C1 segment of cervical spinal cord (tissue), 14 donors: ENCODE data around the gene FAM81B.
"Not testable (repeated sequence)": the region's sequence is repeated elsewhere in the genome, so short reads cannot be mapped to it uniquely, and the experiment has no call there.

ENCODE experiments used
- DNase-seq, 14 donors: peaks; one replicate each; lab custom pipeline; 2025; lab: John Stamatoyannopoulos, UW

FAM81B gene, protein sequence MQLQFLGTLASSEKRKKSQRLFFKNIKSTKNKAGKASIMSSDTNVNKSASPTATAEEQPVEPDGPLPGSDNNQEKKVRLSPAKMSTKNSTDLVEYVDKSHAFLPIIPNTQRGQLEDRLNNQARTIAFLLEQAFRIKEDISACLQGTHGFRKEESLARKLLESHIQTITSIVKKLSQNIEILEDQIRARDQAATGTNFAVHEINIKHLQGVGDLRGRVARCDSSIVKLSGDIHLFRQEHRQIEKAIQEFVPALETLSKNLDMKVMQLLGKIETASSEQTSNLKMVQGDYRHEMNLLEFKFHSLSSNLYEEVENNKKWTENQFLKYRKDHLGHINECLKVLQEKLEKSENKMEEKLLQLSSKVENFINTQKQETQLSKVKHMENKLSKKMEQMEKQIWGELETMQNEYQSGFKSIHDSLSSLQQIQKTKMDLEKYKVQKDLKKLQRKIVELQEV

DNA sequence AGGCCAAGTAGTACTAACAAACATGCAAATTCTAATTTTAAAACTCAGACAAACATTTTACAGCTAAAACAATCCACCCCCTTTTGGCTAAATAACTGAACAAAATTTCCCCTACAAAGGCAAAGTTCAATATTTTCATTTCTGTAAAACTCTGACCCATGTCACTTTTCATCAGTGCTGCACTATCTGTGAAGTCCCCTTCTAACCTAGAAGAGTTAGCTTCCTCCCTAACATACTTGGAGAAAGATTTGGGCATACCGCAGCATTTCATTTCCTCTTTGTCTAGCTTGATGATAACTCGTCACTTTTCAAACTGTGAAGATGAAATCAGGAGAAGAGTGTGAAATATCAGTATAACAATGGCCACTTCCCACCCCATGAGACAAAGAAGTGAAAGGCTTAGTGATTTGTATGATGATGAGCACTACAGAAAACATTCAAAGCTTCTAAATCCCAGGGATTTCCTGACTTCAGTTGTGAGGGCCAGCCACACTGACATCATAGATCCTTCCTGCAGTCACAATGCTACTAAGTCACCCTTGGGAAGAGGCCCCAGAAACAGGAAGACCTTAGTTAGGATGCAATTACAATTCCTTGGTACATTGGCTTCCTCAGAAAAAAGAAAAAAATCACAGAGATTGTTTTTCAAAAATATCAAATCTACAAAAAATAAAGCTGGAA, at the start of gene FAM81B:
TSS of gene FAM81B (plus strand) at position 555 of the 681 bp plus-strand sequence. CDS start at position 579, 24 bp downstream.
- DNase-seq, result no peak

GRCh38 chr5:95341444-95341843, 49.7 kb upstream of the FAM81B start:
- DNase-seq, result not testable (repeated sequence)

DNA sequence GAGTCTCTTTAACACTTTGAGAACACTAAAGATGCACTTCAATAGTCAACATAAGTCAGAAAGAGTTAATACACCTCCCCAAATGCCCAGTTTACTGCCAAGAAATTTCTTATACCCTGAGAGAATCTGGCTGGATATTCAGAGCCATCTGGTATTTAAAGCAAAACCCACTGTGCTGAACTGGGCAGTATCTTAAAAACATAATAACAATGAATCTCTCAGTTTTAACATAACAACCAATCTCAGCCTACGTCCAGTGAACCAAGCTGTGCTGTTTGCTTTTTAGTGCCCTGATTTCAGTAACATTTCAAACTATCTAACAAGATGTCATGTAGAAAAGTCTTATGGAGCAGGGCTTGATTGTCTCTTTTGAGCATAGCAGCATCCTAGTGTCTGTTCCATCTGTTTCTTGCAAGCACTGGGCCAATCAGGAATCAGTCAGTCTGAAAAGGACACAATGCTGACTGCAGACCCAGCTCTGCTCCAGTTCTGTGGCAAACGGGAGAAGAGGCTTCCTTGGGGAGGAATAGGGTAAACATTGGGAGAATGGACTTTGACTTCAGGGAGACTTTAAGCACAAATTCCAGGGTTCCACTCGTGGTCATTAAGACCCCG, 43.6 kb upstream of the FAM81B start:
- DNase-seq, result peak in 1 of 14 donors; percentile 98

- DNase-seq, result no peak
These were observed 40.5 kb upstream of the FAM81B start for GRCh38 chr5:95350631-95351030.

- DNase-seq, result peak in 1 of 14 donors; percentile 77
These were observed 38.5 kb upstream of the FAM81B start for GRCh38 chr5:95352691-95353090.

DNA sequence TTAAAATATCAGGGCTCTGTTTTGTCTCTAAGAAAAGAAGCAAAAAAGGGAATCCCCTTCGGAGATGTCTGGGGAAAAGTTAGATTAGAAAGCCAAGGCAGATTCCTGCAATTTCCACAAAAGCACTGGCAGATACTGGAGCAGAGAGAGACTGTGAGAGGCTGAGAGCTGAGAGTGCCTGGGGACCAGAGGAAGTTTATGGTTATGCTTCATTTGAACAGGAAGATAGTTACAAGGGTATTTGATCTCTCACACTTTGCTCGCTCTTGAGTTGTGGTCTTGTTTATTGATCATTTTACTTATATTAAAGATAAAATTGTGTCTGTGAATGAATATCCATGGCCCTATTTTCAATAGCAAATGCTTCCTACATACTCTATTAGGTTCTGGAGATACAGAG, 32.8 kb upstream of the FAM81B start:
- no peak for DNase-seq

GRCh38 chr5:95358848-95359247, 32.3 kb upstream of the FAM81B start:
- DNase-seq, result no peak

- DNase-seq, result not testable (repeated sequence)
These were observed 30.5 kb upstream of the FAM81B start for GRCh38 chr5:95360667-95361066.

GRCh38 chr5:95365302-95366095, 25.7 kb upstream of the FAM81B start:
- DNase-seq, result no peak

- no peak for DNase-seq
These were observed 21.4 kb upstream of the FAM81B start for GRCh38 chr5:95369782-95370181.

DNA sequence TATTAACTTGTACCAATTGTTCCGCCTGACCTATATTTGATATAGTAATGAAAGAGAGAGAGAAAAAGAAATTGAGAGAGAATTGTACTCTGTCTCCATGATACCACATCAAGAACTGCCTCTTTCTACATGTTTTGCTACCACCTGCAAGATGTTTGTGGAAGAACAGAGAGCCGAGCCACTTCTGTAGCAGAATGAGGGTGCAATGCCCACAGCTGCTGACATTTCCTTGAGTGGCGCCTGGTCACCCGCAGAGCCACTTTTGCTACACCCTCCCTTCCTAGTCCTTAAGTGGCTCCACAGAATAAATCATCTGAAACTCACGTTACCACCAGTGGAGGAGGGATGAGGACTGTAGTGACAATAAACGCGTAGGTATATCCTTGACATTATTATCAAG, 17.1 kb upstream of the FAM81B start:
- no peak for DNase-seq

DNA sequence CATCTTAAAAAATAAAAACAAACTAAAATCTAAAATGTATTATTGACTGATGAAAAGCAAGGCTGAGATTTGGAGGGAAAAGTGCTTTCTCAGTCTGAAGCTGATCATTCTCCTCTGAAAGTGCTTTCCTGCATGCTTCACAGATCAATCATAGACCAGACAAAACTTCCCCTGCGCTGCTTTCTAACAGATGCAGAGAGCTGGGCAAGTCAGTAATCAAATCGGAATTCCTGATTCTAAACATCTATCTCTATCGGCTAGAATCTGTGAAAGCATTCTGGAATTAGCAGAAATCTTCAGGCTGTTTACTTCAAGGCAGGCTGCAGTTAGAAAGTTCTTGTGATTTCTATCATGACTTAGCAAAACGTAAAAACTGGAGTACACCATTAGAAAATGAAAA, 15.6 kb upstream of the FAM81B start:
- no peak for DNase-seq

DNA sequence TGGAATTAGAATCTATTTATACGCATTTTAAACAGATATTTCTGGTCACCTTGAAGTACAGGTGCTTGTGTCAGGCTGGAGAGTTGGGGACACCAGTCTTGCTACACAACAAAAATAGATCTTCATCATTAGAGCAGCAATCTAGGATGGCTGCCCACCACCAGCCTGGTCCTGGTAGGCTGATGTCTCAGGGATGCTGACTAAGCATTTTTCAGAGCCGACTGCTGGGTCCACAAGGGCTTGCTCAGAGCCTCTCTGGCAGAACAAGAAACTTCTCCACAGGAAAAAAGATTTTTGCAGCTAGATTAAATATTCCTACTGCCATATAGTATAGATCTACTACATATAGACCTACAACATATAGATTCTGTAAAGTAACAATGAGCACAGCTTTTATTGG, 12.0 kb upstream of the FAM81B start:
- no peak for DNase-seq

DNA sequence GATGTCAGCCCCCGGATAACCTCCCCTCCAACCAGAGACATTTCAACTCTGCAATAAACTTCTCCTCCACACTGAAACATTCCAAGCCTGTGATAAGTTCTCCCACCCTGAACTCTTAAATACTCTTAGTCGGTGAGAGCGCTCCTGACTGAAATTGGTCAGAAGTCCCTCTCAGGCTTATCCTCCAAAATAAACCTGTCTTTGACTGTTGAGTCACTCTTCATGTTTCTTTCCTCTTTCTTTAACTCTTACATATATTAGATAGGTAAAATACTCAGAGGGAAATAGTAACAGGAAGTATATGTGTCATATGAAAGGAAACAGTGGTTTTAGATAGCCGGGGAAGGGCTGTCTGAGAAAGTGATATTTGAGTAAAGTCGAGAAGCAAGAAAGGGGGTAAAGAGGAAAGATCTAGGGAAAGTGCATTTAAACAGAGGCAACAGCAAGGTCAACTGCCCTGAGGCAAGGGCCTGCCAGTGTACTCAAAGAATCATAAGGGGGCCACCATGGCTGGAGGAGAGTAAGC, 11.0 kb upstream of the FAM81B start:
- DNase-seq, result no peak

DNA sequence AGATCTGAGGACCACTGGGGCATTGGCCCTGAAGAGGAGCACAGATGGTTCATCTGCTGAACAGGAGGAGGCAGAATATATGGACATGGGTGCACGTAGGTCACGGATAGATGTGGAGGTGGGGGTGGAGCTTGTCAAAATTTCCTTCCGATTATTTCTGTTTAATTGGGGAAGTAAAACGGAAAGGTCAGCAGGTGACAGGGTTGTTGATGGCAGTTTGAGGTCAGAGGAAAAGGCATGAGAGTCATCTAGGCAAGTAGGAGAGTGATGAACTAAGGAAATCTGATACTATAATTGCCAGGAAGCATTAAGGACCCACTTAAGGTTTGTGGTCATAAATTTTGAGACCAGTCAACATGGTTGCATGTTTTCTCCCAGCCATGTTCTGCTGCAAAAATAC, 8.4 kb upstream of the FAM81B start:
- no peak for DNase-seq

- DNase-seq, result no peak
These were observed 6.5 kb upstream of the FAM81B start for GRCh38 chr5:95384485-95385213.

GRCh38 chr5:95385334-95385733, 5.8 kb upstream of the FAM81B start:
- no peak for DNase-seq

- not testable (repeated sequence) for DNase-seq
These were observed 799 bp downstream of the FAM81B start for GRCh38 chr5:95391965-95392364.

DNA sequence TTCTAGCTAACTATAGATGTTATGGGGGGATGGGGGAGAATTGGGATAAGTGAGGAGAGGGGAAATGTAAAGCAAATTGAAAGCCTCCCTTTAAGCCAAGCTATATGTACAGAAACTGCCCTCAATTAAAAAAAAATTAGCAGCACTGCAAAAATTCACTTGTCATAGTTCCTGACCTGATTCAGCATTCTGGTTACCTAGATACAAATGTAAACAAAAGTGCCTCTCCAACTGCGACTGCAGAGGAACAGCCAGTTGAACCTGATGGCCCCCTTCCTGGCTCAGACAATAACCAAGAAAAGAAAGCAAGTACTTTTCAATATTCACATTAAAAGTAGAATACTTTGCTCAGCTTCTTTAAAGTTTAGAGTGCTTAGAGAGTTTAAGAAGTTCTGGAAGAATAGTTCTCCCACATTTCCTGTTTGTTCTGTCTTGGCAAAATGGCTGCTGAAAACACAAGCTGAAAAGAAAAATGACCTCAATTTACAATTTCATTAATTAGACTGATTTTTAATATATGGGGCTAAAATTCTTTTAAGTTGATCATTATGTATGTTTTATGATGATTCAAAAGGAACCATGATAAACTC, 1.5 kb downstream of the FAM81B start:
- no peak for DNase-seq

- no peak for DNase-seq
These were observed 2.1 kb downstream of the FAM81B start for GRCh38 chr5:95393279-95393678.
